Activated naive CD4-positive, alpha-beta T cell treated with Interleukin-2 at 50 U/mL for 16 hours (primary cell): ENCODE measurements around the gene KRT76.
"Not testable (repeated sequence)": the region's sequence is repeated elsewhere in the genome, so short reads cannot be mapped to it uniquely, and the experiment has no call there.

ENCODE experiments used
- DNase-seq: peaks from one replicate; pipeline ENCODE4 v3.0.0-alpha.2; 2020

Gene KRT76

GRCh38 chr12:52777566-52777965 lies 421 bp upstream of the KRT76 start:
- no peak for DNase-seq

- DNase-seq: no peak
Observed at GRCh38 chr12:52776435-52776834, 710 bp downstream of the KRT76 start.

- no peak for DNase-seq
Observed at GRCh38 chr12:52774629-52775250, 2.4 kb downstream of the KRT76 start.

- no peak for DNase-seq
Observed at GRCh38 chr12:52772772-52773171, 4.4 kb downstream of the KRT76 start.

- no peak for DNase-seq
Observed at GRCh38 chr12:52772188-52772587, 5.0 kb downstream of the KRT76 start.

GRCh38 chr12:52771505-52771904 lies 5.6 kb downstream of the KRT76 start:
- no peak for DNase-seq

GRCh38 chr12:52771088-52771487 lies 6.1 kb downstream of the KRT76 start:
- no peak for DNase-seq

- DNase-seq: no peak
Observed at GRCh38 chr12:52769946-52770345, 7.2 kb downstream of the KRT76 start.

GRCh38 chr12:52769354-52769753 lies 7.8 kb downstream of the KRT76 start:
- DNase-seq: no peak

GRCh38 chr12:52768479-52769200 lies 8.5 kb downstream of the KRT76 start:
- no peak for DNase-seq

- DNase-seq: no peak
Observed at GRCh38 chr12:52767427-52767826, 9.7 kb downstream of the KRT76 start.

GRCh38 chr12:52767020-52767379 lies 10.1 kb downstream of the KRT76 start:
- no peak for DNase-seq

GRCh38 chr12:52766351-52767019 lies 10.7 kb downstream of the KRT76 start:
- DNase-seq: no peak

GRCh38 chr12:52765702-52766101 lies 11.4 kb downstream of the KRT76 start:
- no peak for DNase-seq

- no peak for DNase-seq
Observed at GRCh38 chr12:52763991-52764390, 13.2 kb downstream of the KRT76 start.

GRCh38 chr12:52763036-52763659 lies 14.0 kb downstream of the KRT76 start:
- no peak for DNase-seq

GRCh38 chr12:52761802-52762201 lies 15.3 kb downstream of the KRT76 start:
- DNase-seq: no peak

GRCh38 chr12:52761218-52761617 lies 15.9 kb downstream of the KRT76 start:
- not testable (repeated sequence) for DNase-seq

- DNase-seq: no peak
Observed at GRCh38 chr12:52760623-52761022, 16.5 kb downstream of the KRT76 start.

- DNase-seq: no peak
Observed at GRCh38 chr12:52759695-52760094, 17.4 kb downstream of the KRT76 start.

- no peak for DNase-seq
Observed at GRCh38 chr12:52759218-52759617, 17.9 kb downstream of the KRT76 start.

GRCh38 chr12:52757449-52758176 lies 19.5 kb downstream of the KRT76 start:
- DNase-seq: no peak
